Measurements from ENCODE around the gene PLCH2. TPM values are rescaled to one million over a fixed set of nuclear protein-coding genes. Genes with fewer than 3 reads are reported as not detected.

Gene PLCH2
- polyA plus RNA-seq, 1 donor from 2014 or later, result 5.7 TPM

GRCh38 chr1:2470290-2471158, 5.6 kb upstream of the PLCH2 start:
- H3F3A ChIP-seq (ENCODE audit: insufficient read depth, low read length, poor library complexity, severe bottlenecking), result no peaks in the 10 kb centered on the region
- H3K79me2 ChIP-seq (replicated peaks; ENCODE audit: insufficient read depth, low read length), result no peaks in the 10 kb centered on the region
- H3K36me3 ChIP-seq (ENCODE audit: insufficient read depth, low read length), result no peaks in the 10 kb centered on the region
- H2AFZ ChIP-seq (ENCODE audit: low read depth, low read length), result no peak overlapping the region
- no peaks in the 10 kb centered on the region for H3K9me2 ChIP-seq (ENCODE audit: insufficient read depth, low read length)
- no peaks in the 10 kb centered on the region for H4K20me1 ChIP-seq (ENCODE audit: insufficient read depth)
- no peak overlapping the region for H3K27ac ChIP-seq (ENCODE audit: low read length)
- H3K27me3 ChIP-seq (ENCODE audit: insufficient read depth, low read depth, low read length), result no peaks in the 10 kb centered on the region
- no peak overlapping the region for H3K4me2 ChIP-seq (ENCODE audit: low read length)
- no peak overlapping the region for H3K4me3 ChIP-seq (ENCODE audit: low read length)
- no peak overlapping the region for H3K9ac ChIP-seq (ENCODE audit: low read length)
- no peak for TF ChIP-seq EP300 (conservative IDR thresholded peaks at IDR 0.05; ENCODE audit: poor library complexity, severe bottlenecking)
- no peak for TF ChIP-seq REST (IDR thresholded peaks at IDR 0.05; ENCODE audit: borderline replicate concordance)
- TF ChIP-seq SMC3 (conservative IDR thresholded peaks at IDR 0.05; ENCODE audit: poor library complexity), result no peak
- TF ChIP-seq RAD21 (conservative IDR thresholded peaks at IDR 0.05), result no peak
- TF ChIP-seq EZH2 (IDR thresholded peaks at IDR 0.05; ENCODE audit: borderline replicate concordance, insufficient read depth, low read length, poor library complexity, severe bottlenecking), result no peak
- TF ChIP-seq TAF1 (IDR thresholded peaks at IDR 0.05; ENCODE audit: low read depth), result no peak
- no peak for TF ChIP-seq CTCF (IDR thresholded peaks at IDR 0.05; ENCODE audit: poor library complexity, severe bottlenecking)
- TF ChIP-seq MXI1 (conservative IDR thresholded peaks at IDR 0.05; ENCODE audit: poor library complexity, severe bottlenecking), result no peak
- TF ChIP-seq POLR2AphosphoS5 (IDR thresholded peaks at IDR 0.05), result no peak
- no peaks in the 10 kb centered on the region for H3K9me3 ChIP-seq (ENCODE audit: low read length)

- no peak overlapping the region for H3K4me3 ChIP-seq (ENCODE audit: low read length)
- TF ChIP-seq REST (IDR thresholded peaks at IDR 0.05; ENCODE audit: borderline replicate concordance), result no peak
Measured at GRCh38 chr1:2471159-2471471, 5.0 kb upstream of the PLCH2 start.

More at GRCh38 chr1:2471159-2471471, 5.0 kb upstream of the PLCH2 start:
- Histone ChIP-seq H3K79me2 (replicated peaks; ENCODE audit: insufficient read depth, low read length) (no peaks in the 10 kb centered on the region), H3K9ac (ENCODE audit: low read length) (no peak overlapping the region), H3K27ac (ENCODE audit: low read length) (no peak overlapping the region), H3K4me2 (ENCODE audit: low read length) (no peak overlapping the region), H3K36me3 (ENCODE audit: insufficient read depth, low read length) (no peaks in the 10 kb centered on the region), H4K20me1 (ENCODE audit: insufficient read depth) (no peaks in the 10 kb centered on the region), H3K9me3 (ENCODE audit: low read length) (no peaks in the 10 kb centered on the region), H2AFZ (ENCODE audit: low read depth, low read length) (no peak overlapping the region), H3K9me2 (ENCODE audit: insufficient read depth, low read length) (no peaks in the 10 kb centered on the region), H3F3A (ENCODE audit: insufficient read depth, low read length, poor library complexity, severe bottlenecking) (no peaks in the 10 kb centered on the region), H3K27me3 (ENCODE audit: insufficient read depth, low read depth, low read length) (no peaks in the 10 kb centered on the region)
